HepG2 (cell line): ENCODE data around the gene MAGI1. TPM values are rescaled to one million over a fixed set of nuclear protein-coding genes. Genes with fewer than 3 reads are reported as not detected.
"Not testable (repeated sequence)": the region's sequence is repeated elsewhere in the genome, so short reads cannot be mapped to it uniquely, and the experiment has no call there.

Experiments
- ATAC-seq: fragments of 200-7000 bp; cut with Tn5 transposase; 3 replicates; pipeline ENCODE4 v1.9.1; 2020; ENCODE audit warnings: mild to moderate bottlenecking, moderate library complexity
- BruUV-seq: library from RNA; stranded (reverse); fragments of 400-500 nt; replicated peaks from 2 replicates; lab custom pipeline; 2021; lab: Mats Ljungman, UMichigan
- CTCF ChIA-PET: fragments of 300-600 bp; formaldehyde crosslinking; extraction: SDS; loops from one replicate; lab custom pipeline; 2021; ENCODE audit warnings: low total read pairs, inconsistent platforms, low intra/inter-chr PET ratio; lab: Yijun Ruan, JAX
- POLR2A ChIA-PET: fragments of 350-600 bp; sonication (Branson Sonifier 250); formaldehyde crosslinking; loops from one replicate; lab custom pipeline; 2020; ENCODE audit warnings: antibody characterized with exemption, inconsistent platforms; lab: Yijun Ruan, JAX
- DNase-seq: peaks from one replicate; pipeline ENCODE4 v3.0.0-alpha.2; 2015; ENCODE audit warnings: low spot score
- FAIRE-seq: peaks from 3 replicates; lab custom pipeline; 2011; peaks lifted over from hg19 to GRCh38; lab: Jason Lieb, UNC
- H2AFZ ChIP-seq: one replicate; pipeline ENCODE4 v1.6.1; 2011; ENCODE audit warnings: low read length, inconsistent platforms
- H3K27ac ChIP-seq: fragments of 300-600 bp; 3 replicates; pipeline ENCODE4 v1.8.0; 2011; ENCODE audit warnings: mixed run types, mild to moderate bottlenecking, mixed read lengths, low read length, inconsistent platforms; ENCODE audit not compliant: insufficient read depth; ENCODE audit errors: extremely low read length
- H3K27me3 ChIP-seq, 2 experiments: fragments of 200-600 bp in 1 of 2; 2 replicates in 1 of 2; 3 replicates in 1 of 2; pipeline versions ENCODE4 v1.6.0 to v1.8.0; 2011; ENCODE audit warnings: low read length in 2 of 2, mild to moderate bottlenecking in 2 of 2, moderate library complexity in 2 of 2, inconsistent platforms in 1 of 2; ENCODE audit not compliant: insufficient read depth in 2 of 2, control insufficient read depth in 1 of 2
- H3K36me3 ChIP-seq, 2 experiments: fragments of 200-600 bp in 1 of 2; replicated peaks in 1 of 2; 2 replicates in 1 of 2; 3 replicates in 1 of 2; pipeline versions ENCODE4 v1.5.1 to v1.8.0; 2011; ENCODE audit warnings: low read length in 2 of 2, inconsistent platforms in 1 of 2; ENCODE audit not compliant: insufficient read depth in 2 of 2, control insufficient read depth in 1 of 2
- H3K4me1 ChIP-seq: 2 replicates; pipeline ENCODE4 v1.5.1; 2012; ENCODE audit warnings: low read length, inconsistent platforms; ENCODE audit not compliant: insufficient read depth
- H3K4me2 ChIP-seq: 2 replicates; pipeline ENCODE4 v1.6.0; 2011; ENCODE audit warnings: low read depth, low read length, inconsistent platforms
- H3K4me3 ChIP-seq, 3 experiments: fragments of 200-600 bp in 1 of 3; sonication (generic), shearing (Covaris generic) in 1 of 3; replicated peaks in 1 of 3; 2 replicates each; pipeline ENCODE4 v1.5.1; 2011 to 2016; ENCODE audit warnings: low read length in 3 of 3, inconsistent platforms in 2 of 3, low read depth in 2 of 3, mild to moderate bottlenecking in 2 of 3, control low read depth in 1 of 3, mixed read lengths in 1 of 3; ENCODE audit not compliant: insufficient read depth in 1 of 3
- H3K79me2 ChIP-seq: one replicate; pipeline ENCODE4 v1.6.1; 2011; ENCODE audit warnings: low read length, inconsistent platforms; ENCODE audit not compliant: insufficient read depth
- H3K9ac ChIP-seq: 2 replicates; pipeline ENCODE4 v1.6.0; 2011; ENCODE audit warnings: mild to moderate bottlenecking, low read depth, low read length, inconsistent platforms; ENCODE audit not compliant: insufficient read depth
- H3K9me3 ChIP-seq: 2 replicates; pipeline ENCODE4 v1.5.1; 2012; ENCODE audit warnings: mild to moderate bottlenecking, low read length
- H4K20me1 ChIP-seq: 2 replicates; pipeline ENCODE4 v1.6.0; 2011; ENCODE audit warnings: inconsistent platforms, mild to moderate bottlenecking, low read length, moderate library complexity; ENCODE audit not compliant: insufficient read depth
- MAFF ChIP-seq: IDR thresholded peaks from 2 replicates; pipeline ENCODE4 v1.6.1; 2011; ENCODE audit warnings: low read depth, low read length, improper control_type of control experiment
- MAFK ChIP-seq, 2 experiments: IDR thresholded peaks in 1 of 2; conservative IDR thresholded peaks in 1 of 2; 2 replicates each; pipeline ENCODE4 v1.6.1; 2011; ENCODE audit warnings: improper control_type of control experiment in 2 of 2, low read length in 2 of 2
- NFYB ChIP-seq: sonication (generic); formaldehyde crosslinking; IDR thresholded peaks from 2 replicates; pipeline ENCODE4 v1.4.0; 2020; ENCODE audit warnings: missing genetic modification reagents
- YEATS2 ChIP-seq: sonication (generic); formaldehyde crosslinking; IDR thresholded peaks from 2 replicates; pipeline ENCODE4 v1.4.0; 2020; ENCODE audit warnings: missing genetic modification reagents, borderline replicate concordance
- ZNF136 ChIP-seq: sonication (generic); formaldehyde crosslinking; IDR thresholded peaks from 2 replicates; pipeline ENCODE4 v1.8.1; 2022; ENCODE audit warnings: low read depth, mild to moderate bottlenecking, moderate library complexity, missing genetic modification reagents
- ZNF382 ChIP-seq: sonication (generic); formaldehyde crosslinking; IDR thresholded peaks from 2 replicates; pipeline ENCODE4 v1.5.0; 2020; ENCODE audit warnings: missing genetic modification reagents, mild to moderate bottlenecking, borderline replicate concordance
- ZNF570 ChIP-seq: sonication (generic); formaldehyde crosslinking; IDR thresholded peaks from 2 replicates; pipeline ENCODE4 v1.4.0; 2020; ENCODE audit warnings: mild to moderate bottlenecking, missing genetic modification reagents, borderline replicate concordance
- WGBS: methylation state at CpG from one replicate; pipeline ENCODE4 v1.1.6; 2017; ENCODE audit warnings: low lambda C conversion rate; 5-methylcytosine and 5-hydroxymethylcytosine counted together
- in situ Hi-C: cut with HindIII; loops from 2 replicates; pipeline ENCODE4 v1.10.0; 2017; ENCODE audit warnings: low pct_unique_long_range_greater_than_20kb; ENCODE audit not compliant: extremely low pct_ligation_motif_present
- intact Hi-C: fragments of 100-400 bp; cut with micrococcal nuclease; formaldehyde crosslinking; loops from one replicate; pipeline ENCODE4 v1.10.0; 2022; ENCODE audit not compliant: unreplicated experiment
- polyA plus RNA-seq, 8 experiments: library from polyadenylated mRNA; depleted of rRNA in 3 of 8; stranded (reverse) in 7 of 8; unstranded in 1 of 8; fragments of >200 nt; fragmentation: Illumina TruSeq in 4 of 8; extraction: Trizol in 4 of 8; gene quantifications; 2 replicates each; pipeline versions ENCODE4 v1.2.1 to v1.2.3, GENCODE V29; 2011 to 2016; ENCODE audit warnings: low read depth in 4 of 8, missing spikeins in 1 of 8, mixed read lengths in 1 of 8; ENCODE audit not compliant: insufficient read depth in 1 of 8
- total RNA-seq, 5 experiments: library from RNA; depleted of rRNA; stranded (reverse); fragments of >200 nt; fragmentation: Illumina TruSeq; extraction: Trizol; gene quantifications; 2 replicates each; pipeline ENCODE4 v1.2.3, GENCODE V29; 2016; ENCODE audit warnings: low read depth in 1 of 5
- TF ChIP-seq, protein P1 (sequence below): sonication (generic); formaldehyde crosslinking; IDR thresholded peaks from 2 replicates; pipeline ENCODE4 v1.4.0; 2020; ENCODE audit warnings: missing genetic modification reagents

MAGI1 gene
- total and polyA plus RNA-seq, 2 of the 13 experiments (the other 11 are each of a cell fraction or from before 2014, with no cell fraction given), result 22.2 to 26.0 TPM

DNA sequence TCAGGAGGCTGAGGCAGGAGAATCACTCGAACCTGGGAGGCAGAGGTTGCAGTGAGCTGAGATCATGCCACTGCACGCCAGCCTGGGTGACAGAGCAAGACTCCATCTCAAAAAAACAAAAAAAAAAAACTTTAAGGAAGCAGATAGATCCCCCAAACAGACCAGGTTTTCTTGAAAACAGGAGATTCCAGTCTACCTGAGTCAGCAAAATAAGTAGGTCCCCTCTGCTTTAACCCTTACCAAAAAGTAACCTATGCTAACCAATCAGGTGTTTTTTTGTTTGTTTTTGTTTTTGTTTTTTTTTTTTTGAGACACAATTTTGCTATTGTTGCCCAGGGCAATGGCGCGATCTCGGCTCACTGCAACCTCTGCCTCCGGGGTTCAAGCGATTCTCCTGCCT is 179.1 kb downstream of the MAGI1 start:
- H3K4me3 ChIP-seq, H3K9ac ChIP-seq, ATAC-seq, BruUV-seq, H3K9me3 ChIP-seq, H3K36me3 ChIP-seq, POLR2A ChIA-PET, CTCF ChIA-PET, H3K27ac ChIP-seq, DNase-seq, in situ Hi-C loops, H3K27me3 ChIP-seq, H2AFZ ChIP-seq, H3K4me2 ChIP-seq, intact Hi-C loops, FAIRE-seq: not testable (repeated sequence)
- peaks cover 38% of the 10 kb centered on the region for H3K4me1 ChIP-seq
- TF ChIP-seq MAFF, result peak; percentile 91
- peak; percentile 85 to 94 for TF ChIP-seq MAFK (conservative IDR thresholded peaks at IDR 0.05 in 1 of 2, IDR thresholded peaks at IDR 0.05 in 1 of 2; ENCODE audit: low read length in 2 of 2)
- H3K79me2 ChIP-seq, result peaks cover 41% of the 10 kb centered on the region
- peaks cover 32% of the 10 kb centered on the region for H4K20me1 ChIP-seq
- 97% methylated on average over 7 of the region's 7 CpGs for WGBS

DNA sequence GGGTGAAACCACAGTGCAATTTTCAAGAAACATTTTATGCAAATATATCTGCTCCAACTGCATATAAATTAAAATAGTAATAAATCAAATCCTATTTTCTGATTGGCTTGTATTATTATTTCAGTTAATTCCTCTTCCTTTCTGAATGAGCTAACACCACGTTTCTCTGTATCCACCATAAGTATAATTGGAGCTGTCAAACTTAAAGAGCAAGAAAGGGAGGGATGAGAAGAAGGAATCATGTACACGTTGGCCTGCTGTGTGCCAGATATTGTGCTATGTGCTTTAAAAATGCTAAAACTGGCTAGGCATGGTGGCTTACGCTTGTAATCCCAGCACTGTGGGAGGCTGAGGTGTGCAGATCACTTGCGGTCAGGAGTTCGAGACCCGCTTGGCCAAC is 180.0 kb downstream of the MAGI1 start:
- CTCF ChIA-PET, result no interaction called here
- POLR2A ChIA-PET, result no interaction called here

More for the DNA sequence above, 180.0 kb downstream of the MAGI1 start:
- BruUV-seq, result no TSS peak
- Histone ChIP-seq H3K4me3 (no peak overlapping the region), H3K9ac (no peak overlapping the region), H3K4me2 (no peak overlapping the region), H3K27ac (no peak overlapping the region), H3K79me2 (peaks cover 44% of the 10 kb centered on the region), H3K36me3 (no peaks in the 10 kb centered on the region), H4K20me1 (peaks cover 39% of the 10 kb centered on the region), H3K4me1 (peaks cover 43% of the 10 kb centered on the region), H2AFZ (no peak overlapping the region), H3K27me3 (no peaks in the 10 kb centered on the region), H3K9me3 (no peaks in the 10 kb centered on the region)
- FAIRE-seq, result no peak
- ATAC-seq, result no peak
- DNase-seq, result no peak
- no peak for TF ChIP-seq NFYB
- no peak for TF ChIP-seq ZNF136
- no peak for TF ChIP-seq ZNF382
- TF ChIP-seq ZNF570 (CRISPR knock-in tag), result no peak
- TF ChIP-seq YEATS2 (CRISPR knock-in tag), result no peak
- TF ChIP-seq, protein P1, sequence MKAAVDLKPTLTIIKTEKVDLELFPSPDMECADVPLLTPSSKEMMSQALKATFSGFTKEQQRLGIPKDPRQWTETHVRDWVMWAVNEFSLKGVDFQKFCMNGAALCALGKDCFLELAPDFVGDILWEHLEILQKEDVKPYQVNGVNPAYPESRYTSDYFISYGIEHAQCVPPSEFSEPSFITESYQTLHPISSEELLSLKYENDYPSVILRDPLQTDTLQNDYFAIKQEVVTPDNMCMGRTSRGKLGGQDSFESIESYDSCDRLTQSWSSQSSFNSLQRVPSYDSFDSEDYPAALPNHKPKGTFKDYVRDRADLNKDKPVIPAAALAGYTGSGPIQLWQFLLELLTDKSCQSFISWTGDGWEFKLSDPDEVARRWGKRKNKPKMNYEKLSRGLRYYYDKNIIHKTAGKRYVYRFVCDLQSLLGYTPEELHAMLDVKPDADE, result no peak
- intact Hi-C loops, result no loop called here
- in situ Hi-C loops, result no loop called here
- WGBS, result 97% methylated on average over 6 of the region's 6 CpGs
